C4-2B (cell line): Measurements from ENCODE around the gene HHLA2.

Experiments
- CTCF ChIP-seq: fragments of 450-650 bp; conservative IDR thresholded peaks from 2 replicates; pipeline ENCODE4 v1.5.1; 2017; ENCODE audit warnings: mild to moderate bottlenecking
- ZFX ChIP-seq: fragments of 450-650 bp; IDR thresholded peaks from 2 replicates; pipeline ENCODE4 v1.6.1; 2017

GRCh38 chr3:108359011-108359410 lies 62.7 kb downstream of the HHLA2 start:
- TF ChIP-seq CTCF (no peak), ZFX (no peak)
